H1 (cell line): ENCODE data around the gene CRTAC1. TPM values are rescaled to one million over a fixed set of nuclear protein-coding genes. Genes with fewer than 3 reads are reported as not detected.

Experiments used
- CTCF ChIA-PET: fragments of 300-600 bp; sonication (Branson Sonifier 250); formaldehyde crosslinking; loops from one replicate; lab custom pipeline; 2021; ENCODE audit not compliant: partially characterized antibody; lab: Charles Lee
- POLR2A ChIA-PET: fragments of 300-600 bp; sonication (Branson Sonifier 250); formaldehyde crosslinking; loops from one replicate; lab custom pipeline; 2021; ENCODE audit warnings: inconsistent platforms; ENCODE audit not compliant: partially characterized antibody; lab: Charles Lee
- DNase-seq, 2 experiments: peaks; one replicate each; pipeline versions ENCODE4 v3.0.0 to v3.0.0-alpha.2; 2010 to 2022; ENCODE audit warnings: low spot score in 2 of 2, low read depth in 1 of 2, mixed read lengths in 1 of 2
- FAIRE-seq: peaks from 2 replicates; lab custom pipeline; 2011; peaks lifted over from hg19 to GRCh38; lab: Jason Lieb, UNC
- H2AFZ ChIP-seq: 2 replicates; pipeline ENCODE4 v1.8.1; 2012; ENCODE audit warnings: low read length, inconsistent platforms
- H2AK5ac ChIP-seq: 2 replicates; pipeline ENCODE4 v1.6.1; 2013; ENCODE audit warnings: low read depth, low read length
- H2BK120ac ChIP-seq: replicated peaks from 2 replicates; pipeline ENCODE3; 2013; ENCODE audit warnings: low read depth, low read length, inconsistent platforms
- H2BK12ac ChIP-seq: 2 replicates; pipeline ENCODE4 v1.6.1; 2013; ENCODE audit warnings: low read depth, low read length
- H2BK15ac ChIP-seq: 2 replicates; pipeline ENCODE4 v1.6.1; 2013; ENCODE audit warnings: low read length
- H2BK20ac ChIP-seq: 2 replicates; pipeline ENCODE4 v1.6.1; 2013; ENCODE audit warnings: low read length
- H2BK5ac ChIP-seq: 2 replicates; pipeline ENCODE4 v1.6.1; 2013; ENCODE audit warnings: low read depth, low read length
- H3K14ac ChIP-seq: 2 replicates; pipeline ENCODE4 v1.6.1; 2013; ENCODE audit warnings: inconsistent platforms; ENCODE audit not compliant: insufficient read length
- H3K18ac ChIP-seq: 2 replicates; pipeline ENCODE4 v1.6.1; 2013; ENCODE audit warnings: low read length; ENCODE audit errors: extremely low read depth
- H3K23ac ChIP-seq: 2 replicates; pipeline ENCODE4 v1.6.1; 2013; ENCODE audit warnings: inconsistent platforms; ENCODE audit not compliant: insufficient read length
- H3K23me2 ChIP-seq: 2 replicates; pipeline ENCODE4 v1.6.1; 2013; ENCODE audit warnings: low read depth, low read length
- H3K27ac ChIP-seq: 2 replicates; pipeline ENCODE4 v1.6.1; 2011; ENCODE audit warnings: low read depth, low read length, inconsistent platforms
- H3K27me3 ChIP-seq, 4 experiments: replicated peaks in 1 of 4; 1 replicate in 1 of 4; 2 replicates in 3 of 4; pipeline versions ENCODE4 v1.6.1 to v1.8.1; 2011 to 2013; ENCODE audit warnings: low read length in 3 of 4, mild to moderate bottlenecking in 3 of 4, inconsistent platforms in 2 of 4, mixed read lengths in 2 of 4, moderate library complexity in 1 of 4; ENCODE audit not compliant: control insufficient read depth in 3 of 4, insufficient read depth in 3 of 4; ENCODE audit errors: extremely low read depth in 1 of 4
- H3K36me3 ChIP-seq, 4 experiments: 2 replicates each; pipeline versions ENCODE4 v1.6.1 to v1.8.1; 2011 to 2013; ENCODE audit warnings: mild to moderate bottlenecking in 4 of 4, low read length in 3 of 4, moderate library complexity in 2 of 4, control low read depth in 1 of 4, inconsistent platforms in 1 of 4; ENCODE audit not compliant: insufficient read depth in 4 of 4, control insufficient read depth in 2 of 4
- H3K4ac ChIP-seq: replicated peaks from 2 replicates; pipeline ENCODE3; 2013; ENCODE audit warnings: low read length, low read depth, mixed read lengths, inconsistent platforms; ENCODE audit not compliant: insufficient read length
- H3K4me1 ChIP-seq, 4 experiments: replicated peaks in 1 of 4; 1 replicate in 1 of 4; 2 replicates in 3 of 4; pipeline versions ENCODE4 v1.6.1 to v1.8.1; 2011 to 2013; ENCODE audit warnings: low read length in 3 of 4, inconsistent platforms in 2 of 4, mixed read lengths in 1 of 4; ENCODE audit not compliant: insufficient read depth in 4 of 4, control insufficient read depth in 3 of 4
- H3K4me2 ChIP-seq, 2 experiments: 2 replicates each; pipeline versions ENCODE4 v1.6.1 to v1.8.1; 2011 to 2013; ENCODE audit warnings: low read depth in 2 of 2, low read length in 2 of 2, control low read depth in 1 of 2, inconsistent platforms in 1 of 2, mild to moderate bottlenecking in 1 of 2; ENCODE audit not compliant: insufficient read depth in 1 of 2
- H3K4me3 ChIP-seq, 4 experiments: fragments of 200-600, 300-600 bp in 1 of 4; sonication (generic), shearing (Covaris generic), sonication (Bioruptor Twin) in 1 of 4; 2 replicates each; pipeline versions ENCODE4 v1.5.1 to v1.8.1; 2011 to 2016; ENCODE audit warnings: low read length in 4 of 4, low read depth in 3 of 4, control low read depth in 2 of 4, inconsistent platforms in 2 of 4, mild to moderate bottlenecking in 2 of 4, mixed read lengths in 1 of 4, moderate library complexity in 1 of 4; ENCODE audit not compliant: insufficient read depth in 2 of 4; ENCODE audit errors: extremely low read depth in 1 of 4
- H3K56ac ChIP-seq: replicated peaks from 2 replicates; pipeline ENCODE3; 2013; ENCODE audit warnings: low read depth, mild to moderate bottlenecking, mixed read lengths, low read length, inconsistent platforms; ENCODE audit not compliant: insufficient read length
- H3K79me1 ChIP-seq: 2 replicates; pipeline ENCODE4 v1.6.1; 2013; ENCODE audit warnings: low read depth, low read length, control low read depth
- H3K79me2 ChIP-seq, 2 experiments: 2 replicates each; pipeline versions ENCODE4 v1.6.1 to v1.8.1; 2012 to 2013; ENCODE audit warnings: low read length in 2 of 2, mild to moderate bottlenecking in 2 of 2, inconsistent platforms in 1 of 2; ENCODE audit not compliant: insufficient read depth in 2 of 2, control insufficient read depth in 1 of 2
- H3K9ac ChIP-seq, 4 experiments: replicated peaks in 1 of 4; 1 replicate in 1 of 4; 2 replicates in 3 of 4; pipeline versions ENCODE4 v1.6.1 to v1.8.1; 2011 to 2013; ENCODE audit warnings: low read depth in 3 of 4, low read length in 3 of 4, control low read depth in 2 of 4, mild to moderate bottlenecking in 2 of 4, moderate library complexity in 2 of 4, inconsistent platforms in 1 of 4; ENCODE audit errors: extremely low read depth in 1 of 4
- H3K9me3 ChIP-seq, 2 experiments: 2 replicates each; pipeline versions ENCODE4 v1.6.1 to v1.8.1; 2012 to 2013; ENCODE audit warnings: mild to moderate bottlenecking in 2 of 2, moderate library complexity in 2 of 2, control low read depth in 1 of 2, inconsistent platforms in 1 of 2, low read depth in 1 of 2, low read length in 1 of 2, mixed read lengths in 1 of 2; ENCODE audit not compliant: insufficient read depth in 2 of 2
- H4K20me1 ChIP-seq, 2 experiments: replicated peaks in 1 of 2; 2 replicates each; pipeline versions ENCODE3 to v1.8.1; 2011 to 2013; ENCODE audit warnings: inconsistent platforms in 2 of 2, low read length in 2 of 2, mild to moderate bottlenecking in 1 of 2; ENCODE audit not compliant: insufficient read depth in 2 of 2, control insufficient read depth in 1 of 2
- H4K5ac ChIP-seq: 2 replicates; pipeline ENCODE4 v1.6.1; 2013; ENCODE audit warnings: low read length, low read depth, mixed read lengths, inconsistent platforms; ENCODE audit not compliant: insufficient read length
- H4K8ac ChIP-seq: 2 replicates; pipeline ENCODE4 v1.8.0; 2013; ENCODE audit warnings: mild to moderate bottlenecking, moderate library complexity, low read length, inconsistent platforms; ENCODE audit not compliant: insufficient read depth; ENCODE audit errors: extremely low read depth
- H4K91ac ChIP-seq: replicated peaks from 2 replicates; pipeline ENCODE3; 2013; ENCODE audit warnings: low read length, mixed read lengths, inconsistent platforms; ENCODE audit not compliant: insufficient read length
- BACH1 ChIP-seq: IDR thresholded peaks from 2 replicates; pipeline ENCODE4 v1.6.1; 2012; ENCODE audit warnings: low read length, improper control_type of control experiment
- CTBP2 ChIP-seq: IDR thresholded peaks from 2 replicates; pipeline ENCODE4 v1.7.0; 2011; ENCODE audit warnings: borderline replicate concordance, mild to moderate bottlenecking, moderate library complexity, mixed read lengths, low read length; ENCODE audit not compliant: insufficient read depth, insufficient read length
- EGR1 ChIP-seq: IDR thresholded peaks from 2 replicates; pipeline ENCODE4 v1.6.1; 2011; ENCODE audit warnings: low read depth, low read length, borderline replicate concordance
- GABPA ChIP-seq: IDR thresholded peaks from 2 replicates; pipeline ENCODE4 v1.6.1; 2011; ENCODE audit warnings: mild to moderate bottlenecking, low read length, moderate library complexity, borderline replicate concordance; ENCODE audit not compliant: insufficient read depth
- JUND ChIP-seq: IDR thresholded peaks from 2 replicates; pipeline ENCODE4 v1.6.1; 2011; ENCODE audit warnings: mild to moderate bottlenecking, improper control_type of control experiment, low read length
- KDM4A ChIP-seq: IDR thresholded peaks from one replicate; pipeline ENCODE4 v1.7.1; 2012; ENCODE audit warnings: low read depth, mild to moderate bottlenecking, moderate library complexity, low read length, inconsistent platforms; ENCODE audit not compliant: severe bottlenecking
- POU5F1 ChIP-seq: IDR thresholded peaks from 2 replicates; pipeline ENCODE4 v1.6.1; 2011; ENCODE audit warnings: low read depth, mild to moderate bottlenecking, low read length, moderate library complexity
- SUZ12 ChIP-seq: fragments of 200-600 bp; sonication (generic); IDR thresholded peaks from 2 replicates; pipeline ENCODE4 v1.6.1; 2012; ENCODE audit warnings: mild to moderate bottlenecking, inconsistent platforms, low read length, moderate library complexity, mixed read lengths
- TBP ChIP-seq: IDR thresholded peaks from 2 replicates; pipeline ENCODE4 v1.6.1; 2011; ENCODE audit warnings: low read depth, low read length, improper control_type of control experiment
- ZNF274 ChIP-seq: IDR thresholded peaks from 2 replicates; pipeline ENCODE4 v1.7.0; 2012; ENCODE audit warnings: low read length, borderline replicate concordance; ENCODE audit errors: extremely low read depth
- WGBS, 2 experiments: shearing (Covaris generic) in 1 of 2; methylation state at CpG; one replicate each; pipeline versions ENCODE4 v1.1.6 to v1.1.7; 2013 to 2015; ENCODE audit warnings: low lambda C conversion rate in 2 of 2, mixed read lengths in 2 of 2, inconsistent platforms in 1 of 2, low coverage in 1 of 2, missing lambda C conversion rate in 1 of 2; ENCODE audit not compliant: insufficient replicate concordance in 2 of 2, insufficient coverage in 1 of 2, insufficient read length in 1 of 2; ENCODE audit errors: extremely low coverage in 1 of 2, missing lambda C conversion rate in 1 of 2; 5-methylcytosine and 5-hydroxymethylcytosine counted together
- polyA plus RNA-seq, 7 experiments: library from polyadenylated mRNA; depleted of rRNA in 3 of 7; stranded (reverse) in 5 of 7; unstranded in 2 of 7; fragments of >200 nt in 5 of 7; fragments of 200-250 nt in 2 of 7; gene quantifications; 1 replicate in 5 of 7; 2 replicates in 1 of 7; 4 replicates in 1 of 7; pipeline versions ENCODE4 v1.2.1 to v1.2.3, GENCODE V29; 2011 to 2013; ENCODE audit warnings: missing spikeins in 2 of 7, mixed read lengths in 2 of 7
- total RNA-seq: library from RNA; stranded (reverse); fragmentation: NEBNext Ultra II Directional; extraction: Animal tissue kit (Norgen Biotek cat#: 25700); gene quantifications from 2 replicates; pipeline ENCODE4 v1.2.1, GENCODE V29; 2021

The CRTAC1 gene
- total and polyA plus RNA-seq, 2 of the 8 experiments (the other 6 are each of a cell fraction or from before 2014, with no cell fraction given): 0.91 to 1.2 TPM

DNA sequence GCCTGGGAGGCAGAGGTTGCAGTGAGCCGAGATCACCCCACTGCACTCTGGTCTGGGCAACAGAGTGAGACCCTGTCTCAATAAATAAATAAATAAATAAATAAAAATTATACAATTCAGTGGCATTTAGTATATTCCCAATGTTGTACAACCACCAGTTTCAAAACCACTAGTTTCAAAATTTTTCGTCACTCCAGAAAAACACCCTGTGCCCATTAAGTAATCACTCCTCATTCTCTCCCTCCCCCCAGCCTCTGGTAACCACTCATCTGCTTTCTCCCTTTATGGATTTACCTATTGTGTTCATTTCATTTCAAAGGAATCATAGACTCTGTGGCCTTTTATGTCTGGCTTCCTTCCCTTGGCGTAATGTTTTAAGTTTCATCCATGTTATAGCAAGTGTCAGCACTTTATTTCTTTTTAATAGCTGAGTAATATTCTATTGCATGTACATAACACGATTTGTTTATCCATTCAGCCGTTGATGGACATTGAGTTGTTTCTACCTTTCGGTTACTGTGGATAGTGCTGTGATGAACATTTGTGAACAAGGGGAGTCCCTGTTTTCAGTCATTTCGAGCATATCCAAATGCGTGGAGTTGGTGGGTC lies 210.2 kb downstream of the CRTAC1 start:
- no peak overlapping the region for H3K4ac ChIP-seq
- no peaks in the 10 kb centered on the region for H3K23me2 ChIP-seq
- H4K5ac ChIP-seq: no peak overlapping the region
- H3K56ac ChIP-seq: no peak overlapping the region
- no peak overlapping the region for H2BK12ac ChIP-seq
- no peak overlapping the region for H3K4me2 ChIP-seq
- no peak overlapping the region for H2BK20ac ChIP-seq
- no peaks in the 10 kb centered on the region for H3K79me1 ChIP-seq
- no peak overlapping the region for H3K18ac ChIP-seq
- POLR2A ChIA-PET: no interaction called here
- no peak overlapping the region for H3K27ac ChIP-seq
- no peaks in the 10 kb centered on the region for H3K79me2 ChIP-seq
- H3K23ac ChIP-seq: no peak overlapping the region
- no peak for DNase-seq
- H4K91ac ChIP-seq: no peak overlapping the region
- WGBS, 2 experiments: 91% methylated on average over 8 of the region's 8 CpGs; no CpG with 5 or more reads in 1 of the 2 experiments
- no peak for FAIRE-seq
- no peaks in the 10 kb centered on the region for H3K27me3 ChIP-seq
- H2AFZ ChIP-seq: no peak overlapping the region
- no peak overlapping the region for H3K4me3 ChIP-seq
- no peak overlapping the region for H2BK5ac ChIP-seq
- no peak overlapping the region for H2AK5ac ChIP-seq
- H2BK15ac ChIP-seq: no peak overlapping the region
- H2BK120ac ChIP-seq: no peak overlapping the region
- H4K20me1 ChIP-seq: no peaks in the 10 kb centered on the region
- no peak overlapping the region for H3K14ac ChIP-seq
- H4K8ac ChIP-seq: no peak overlapping the region
- H3K9ac ChIP-seq: no peak overlapping the region
- TF ChIP-seq KDM4A (no peak), SUZ12 (no peak), CTBP2 (no peak), EGR1 (no peak), ZNF274 (no peak), TBP (no peak), JUND (no peak), POU5F1 (no peak), GABPA (no peak), BACH1 (no peak)
- peaks cover 0 to 11% (median 4%) of the 10 kb centered on the region in 4 experiments; a peak in 4 of 7 replicates for H3K4me1 ChIP-seq
- CTCF ChIA-PET: interaction anchor here (1.4 kb wide), 1 partner anchor 60 kb away, joined by 3 read pairs; no protein-coding TSS in a partner anchor
- H3K9me3 ChIP-seq: no peaks in the 10 kb centered on the region
- H3K36me3 ChIP-seq: no peaks in the 10 kb centered on the region
